HG03469 (cell line): ENCODE results near the gene IGFBP5.

ENCODE experiments used
- ATAC-seq: cut with Tn5 transposase; IDR thresholded peaks from one replicate; pipeline ENCODE4 v1.9.1; 2021; ENCODE audit warnings: mild to moderate bottlenecking, moderate library complexity, moderate number of reproducible peaks; ENCODE audit not compliant: unreplicated experiment

IGFBP5 gene

GRCh38 chr2:216715402-216715974 is 20.1 kb upstream of the IGFBP5 start:
- no peak for ATAC-seq

- ATAC-seq = no peak
Measured at GRCh38 chr2:216714376-216714775, 19.0 kb upstream of the IGFBP5 start.

GRCh38 chr2:216713691-216714336 is 18.5 kb upstream of the IGFBP5 start:
- no peak for ATAC-seq

DNA sequence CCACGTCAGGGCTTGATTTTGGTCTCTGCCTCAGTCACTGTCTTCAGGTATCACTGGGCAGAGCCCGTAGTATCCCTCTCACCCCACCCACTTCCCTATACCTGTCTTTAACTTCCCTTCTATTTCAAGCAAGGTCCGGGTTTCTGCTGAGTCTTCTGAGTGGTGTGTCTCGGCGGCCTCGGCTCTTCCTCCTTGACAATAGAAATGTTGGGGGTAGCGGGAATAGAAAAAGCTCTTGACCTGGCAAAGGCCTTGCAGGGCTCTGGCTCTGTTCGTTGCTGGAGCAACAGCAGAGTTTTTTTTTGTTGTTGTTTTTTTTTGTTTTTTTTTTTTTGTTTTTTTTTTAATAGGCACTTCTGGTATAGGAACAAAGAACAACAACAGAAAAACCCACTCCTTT is 16.0 kb upstream of the IGFBP5 start:
- ATAC-seq = no peak

DNA sequence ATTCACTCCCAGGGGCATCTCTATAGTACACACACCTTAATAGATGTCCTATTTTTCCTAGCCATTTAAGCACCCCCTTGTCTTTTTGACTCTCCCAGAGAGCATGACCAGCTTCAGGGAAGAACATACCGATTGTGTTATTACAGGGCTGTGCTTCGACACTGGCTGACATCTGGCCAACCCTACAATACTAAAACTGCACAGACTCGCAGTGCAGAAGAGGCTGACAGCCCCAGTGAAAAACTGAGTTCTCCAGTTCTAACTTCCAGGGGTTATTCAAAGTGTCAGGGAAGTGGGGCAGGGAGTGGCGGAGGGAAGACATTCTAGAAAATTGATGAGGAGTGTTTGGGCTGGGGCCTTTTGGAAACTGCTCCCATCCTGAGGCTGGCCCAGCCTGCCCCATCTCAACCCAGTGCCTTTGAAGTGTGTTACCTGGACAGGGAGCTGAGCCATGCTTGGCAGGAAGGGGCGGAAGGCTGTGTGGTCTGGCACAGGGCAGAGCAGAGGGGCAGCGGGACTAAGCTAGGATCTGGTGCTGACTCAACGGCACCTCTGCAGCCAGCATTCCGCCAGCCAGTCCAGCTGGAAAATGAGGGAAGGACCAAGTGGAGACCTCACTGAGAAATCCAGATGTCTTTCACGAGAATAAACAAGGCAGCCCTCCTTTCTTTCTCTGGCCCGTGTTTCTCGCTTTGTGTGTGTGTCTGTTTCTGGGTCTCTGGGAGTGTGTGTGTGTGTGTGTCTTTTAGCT is 15.4 kb upstream of the IGFBP5 start:
- no peak for ATAC-seq

DNA sequence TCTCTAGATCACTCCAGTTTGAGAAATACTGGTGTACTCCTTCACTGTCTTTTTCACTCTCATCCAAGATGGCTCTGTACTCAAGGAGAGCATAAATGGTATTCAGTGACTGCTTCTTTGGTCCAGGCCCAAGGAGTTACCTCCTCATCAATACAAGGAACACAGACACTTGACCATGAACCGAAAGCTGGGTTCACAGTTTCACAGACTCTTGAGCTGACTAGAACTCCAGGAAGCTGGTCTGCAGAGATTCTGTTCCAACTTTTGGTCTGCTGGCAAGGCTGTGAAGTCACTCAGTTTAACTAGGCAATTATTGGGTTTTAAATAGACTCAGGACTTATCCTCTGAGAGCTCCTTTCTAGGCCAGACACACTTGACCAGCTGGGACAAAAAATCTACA is 7.4 kb upstream of the IGFBP5 start:
- ATAC-seq = no peak

GRCh38 chr2:216701544-216701943 is 6.2 kb upstream of the IGFBP5 start:
- ATAC-seq = no peak

DNA sequence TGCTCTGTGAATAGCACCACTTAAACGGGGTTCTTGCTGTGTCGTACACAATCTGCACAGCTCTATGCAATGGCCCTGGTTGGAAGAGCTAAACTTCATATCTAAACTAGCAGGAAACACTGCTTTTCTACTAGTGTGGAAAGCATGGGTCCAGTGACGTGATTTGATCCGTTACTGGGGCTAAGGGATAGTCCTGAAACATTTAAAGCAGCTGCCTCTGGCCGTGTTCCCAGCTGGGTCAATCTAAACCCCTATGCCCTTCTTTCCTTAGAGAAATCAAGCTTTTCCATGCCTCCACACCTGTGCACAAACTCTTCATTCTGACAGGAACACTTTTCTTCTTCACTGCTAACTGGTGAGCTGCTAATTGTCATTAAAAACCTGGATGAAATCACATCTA is 5.4 kb upstream of the IGFBP5 start:
- ATAC-seq = no peak

DNA sequence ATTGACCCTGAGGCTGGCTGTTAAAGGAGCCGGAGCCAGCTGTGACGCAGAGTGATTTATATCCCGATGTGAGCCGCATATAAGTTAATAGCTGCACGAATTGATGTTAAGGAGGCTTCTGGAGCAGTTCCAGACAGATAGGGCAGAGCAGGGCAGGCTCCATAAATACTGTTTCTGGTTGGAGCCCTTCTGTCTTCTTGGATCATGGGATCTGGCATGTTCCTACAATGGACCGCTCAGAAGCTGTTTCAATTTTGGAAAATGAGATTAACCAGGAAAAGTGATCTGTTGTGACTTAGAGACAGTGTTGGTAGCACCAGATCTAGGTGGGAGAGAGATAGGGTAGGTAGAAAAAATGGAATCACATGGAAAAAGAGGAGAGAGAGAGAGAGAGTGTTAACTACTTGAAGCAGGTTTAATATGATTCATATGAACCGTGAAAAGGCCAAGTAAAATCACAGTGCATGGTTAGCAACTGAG is 4.8 kb upstream of the IGFBP5 start:
- ATAC-seq = no peak

DNA sequence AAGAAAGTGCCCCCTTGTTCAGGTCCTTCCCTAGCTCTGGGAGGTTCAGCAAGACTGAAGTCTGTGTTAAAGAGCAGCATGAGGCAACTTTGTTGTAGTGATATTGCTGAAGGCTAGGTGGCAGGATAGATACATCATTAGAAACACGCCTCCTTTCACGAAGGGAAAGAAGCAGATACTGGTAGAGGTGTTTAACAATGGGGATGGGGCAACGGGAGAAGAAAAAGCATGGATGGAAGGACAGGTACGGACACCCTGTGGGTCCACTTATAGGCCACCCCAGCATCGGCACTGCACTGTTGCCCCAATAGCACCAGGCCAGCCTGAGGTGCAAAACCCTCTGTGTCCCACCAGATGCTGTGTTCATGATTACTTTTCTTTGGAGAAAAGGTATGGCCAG is 3.5 kb upstream of the IGFBP5 start:
- no peak for ATAC-seq

GRCh38 chr2:216698293-216698692 is 2.9 kb upstream of the IGFBP5 start:
- ATAC-seq = no peak

GRCh38 chr2:216696751-216697560 is 1.6 kb upstream of the IGFBP5 start:
- no peak for ATAC-seq

- ATAC-seq = no peak
Measured at GRCh38 chr2:216696321-216696720, 972 bp upstream of the IGFBP5 start.

DNA sequence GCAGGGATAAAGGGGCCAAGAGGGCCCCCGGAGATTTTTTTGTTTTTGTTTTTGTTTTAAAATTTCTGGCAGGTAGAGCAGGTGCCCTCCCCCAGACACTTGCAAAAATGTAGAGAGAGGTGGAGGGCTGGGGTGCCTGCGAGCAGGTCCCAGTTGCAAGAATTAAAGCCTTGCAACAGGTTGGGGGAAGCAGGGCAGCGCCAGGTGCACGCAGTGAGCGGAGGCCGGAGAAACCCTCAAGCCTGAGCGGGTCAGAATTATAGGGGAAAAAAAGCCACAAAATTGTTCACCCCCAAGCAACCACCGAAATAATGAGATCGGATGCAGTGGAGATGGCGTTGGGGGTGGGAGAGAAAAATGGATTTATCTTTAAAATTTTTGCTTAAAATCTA is 527 bp downstream of the IGFBP5 start:
- no peak for ATAC-seq

DNA sequence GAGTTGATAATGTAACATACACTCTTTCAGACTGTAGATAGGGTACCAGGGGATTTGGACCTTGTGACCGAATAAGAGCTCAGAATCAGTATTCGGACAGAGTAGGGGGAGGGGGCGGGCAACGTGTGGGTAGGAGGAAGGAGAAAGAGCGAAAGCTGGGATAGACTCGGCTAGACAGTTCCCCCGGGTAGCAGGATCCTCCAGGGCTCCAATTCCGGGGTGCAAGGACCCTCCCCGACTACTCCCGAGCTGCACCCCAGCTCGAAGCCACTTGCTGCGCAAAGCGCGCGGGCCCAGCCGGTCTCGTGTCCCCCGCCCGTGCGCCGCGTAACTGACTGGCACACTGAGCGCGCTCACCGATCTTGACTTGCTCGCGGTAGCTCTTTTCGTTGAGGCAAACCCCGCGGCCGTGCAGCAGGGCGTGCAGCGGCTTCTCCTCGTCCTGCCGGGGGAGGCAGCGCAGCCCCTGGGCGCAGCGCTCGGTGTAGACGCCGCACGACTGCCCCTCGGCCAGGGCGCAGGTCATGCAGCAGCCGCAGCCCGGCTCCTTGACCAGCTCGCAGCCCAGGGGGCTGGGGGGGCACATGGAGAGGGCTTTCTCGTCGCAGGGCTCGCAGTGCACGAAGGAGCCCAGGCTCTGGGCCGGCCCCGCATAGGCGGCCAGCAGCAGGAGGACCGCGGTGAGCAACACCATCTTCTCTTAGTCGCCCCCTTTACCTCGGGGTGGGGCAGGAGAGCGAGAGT is 1.1 kb downstream of the IGFBP5 start:
- ATAC-seq = no peak

- no peak for ATAC-seq
Measured at GRCh38 chr2:216693414-216694080, 1.8 kb downstream of the IGFBP5 start.

DNA sequence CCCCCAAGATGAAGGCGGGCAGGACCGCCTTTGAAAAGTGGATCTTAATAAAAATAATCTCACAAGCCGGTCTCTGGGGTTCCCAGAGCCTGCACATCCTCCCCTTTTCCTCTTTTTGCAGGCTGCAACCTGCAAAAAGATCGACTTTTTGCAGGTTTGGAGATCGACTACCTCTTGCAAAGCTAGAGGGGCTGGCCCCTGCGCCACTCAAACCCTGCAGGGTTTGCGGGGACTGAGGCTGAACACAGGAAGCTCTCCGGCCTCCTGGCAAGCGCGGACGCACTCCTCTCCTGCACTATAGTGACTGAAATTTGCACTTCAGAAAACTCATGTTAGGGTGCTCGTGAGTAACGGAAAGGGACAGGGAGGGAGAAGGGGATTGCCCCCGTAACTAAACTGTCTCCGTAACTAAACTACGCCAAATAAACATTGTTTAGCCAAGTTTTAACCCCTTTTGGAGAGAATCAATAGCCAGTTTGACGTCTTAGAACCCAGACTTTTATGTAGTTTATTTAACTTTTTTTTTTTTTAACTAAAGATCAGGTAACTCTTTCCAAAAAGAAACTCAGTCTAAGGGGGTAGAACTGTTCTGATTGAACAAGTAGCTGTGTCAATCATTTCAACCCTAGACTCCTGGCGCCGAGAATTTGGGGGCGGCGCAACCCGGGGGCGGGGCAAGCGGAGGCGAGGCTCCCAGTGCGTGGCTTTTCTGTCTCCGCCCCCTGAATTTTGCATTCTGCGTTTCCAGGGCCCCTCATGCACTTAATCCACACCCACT is 2.5 kb downstream of the IGFBP5 start:
- ATAC-seq = no peak

GRCh38 chr2:216690853-216691741 is 4.3 kb downstream of the IGFBP5 start:
- ATAC-seq = no peak
